Measurements from ENCODE around the gene CLDN9. TPM values are rescaled to one million over a fixed set of nuclear protein-coding genes. Genes with fewer than 3 reads are reported as not detected.

CLDN9 gene
- total and polyA plus RNA-seq, 2 experiments from 2014 or later, result 3.5 to 8.9 TPM

GRCh38 chr16:3032624-3033023, 19.9 kb downstream of the CLDN9 start:
- Histone ChIP-seq H3K9me3 (ENCODE audit: low read depth) (no peaks in the 10 kb centered on the region), H4K20me1 (ENCODE audit: insufficient read depth, poor library complexity, severe bottlenecking) (no peaks in the 10 kb centered on the region), H3K27me3 (peaks cover 18% of the 10 kb centered on the region), H3K79me2 (no peaks in the 10 kb centered on the region), H3K4me1 (ENCODE audit: insufficient read depth) (peaks cover 4% of the 10 kb centered on the region), H3K36me3 (replicated peaks; ENCODE audit: insufficient read depth, low read depth) (no peaks in the 10 kb centered on the region), H3K4me2 (no peak overlapping the region), H3K4me3 (no peak overlapping the region), H3K9me2 (replicated peaks; ENCODE audit: insufficient read depth) (no peaks in the 10 kb centered on the region), H3K27ac (no peak overlapping the region), H2AFZ (no peak overlapping the region)
- 63% methylated on average over 7 of the region's 7 CpGs for WGBS (ENCODE audit: low lambda C conversion rate, missing lambda C conversion rate)
- TF ChIP-seq EZH2phosphoT487 (IDR thresholded peaks at IDR 0.05; ENCODE audit: low read depth, severe bottlenecking, unreplicated experiment) (no peak), EZH2 (IDR thresholded peaks at IDR 0.05; ENCODE audit: borderline replicate concordance) (no peak), CTCF (IDR thresholded peaks at IDR 0.05; ENCODE audit: poor library complexity) (no peak)
- no peak for DNase-seq (ENCODE audit: low spot score)

GRCh38 chr16:3035289-3035971, 22.7 kb downstream of the CLDN9 start:
- Histone ChIP-seq H3K27me3 (peaks cover 28% of the 10 kb centered on the region), H3K4me3 (no peak overlapping the region), H3K9me2 (replicated peaks; ENCODE audit: insufficient read depth) (no peaks in the 10 kb centered on the region), H3K4me2 (peak overlapping the region; percentile 90), H4K20me1 (ENCODE audit: insufficient read depth, poor library complexity, severe bottlenecking) (no peaks in the 10 kb centered on the region), H3K36me3 (replicated peaks; ENCODE audit: insufficient read depth, low read depth) (no peaks in the 10 kb centered on the region), H3K27ac (no peak overlapping the region), H3K9me3 (ENCODE audit: low read depth) (no peaks in the 10 kb centered on the region), H2AFZ (no peak overlapping the region), H3K79me2 (no peaks in the 10 kb centered on the region), H3K4me1 (ENCODE audit: insufficient read depth) (no peaks in the 10 kb centered on the region)
- no peak for TF ChIP-seq CTCF (IDR thresholded peaks at IDR 0.05; ENCODE audit: poor library complexity)
- TF ChIP-seq EZH2phosphoT487 (IDR thresholded peaks at IDR 0.05; ENCODE audit: low read depth, severe bottlenecking, unreplicated experiment), result no peak
- TF ChIP-seq EZH2 (IDR thresholded peaks at IDR 0.05; ENCODE audit: borderline replicate concordance), result no peak
- no peak for DNase-seq (ENCODE audit: low spot score)
- WGBS (ENCODE audit: low lambda C conversion rate, missing lambda C conversion rate), result 86% methylated on average over 19 of the region's 19 CpGs

- DNase-seq (ENCODE audit: low spot score), result peak; percentile 52
- Histone ChIP-seq H4K20me1 (ENCODE audit: insufficient read depth, poor library complexity, severe bottlenecking) (no peaks in the 10 kb centered on the region), H3K4me3 (peak overlapping the region; percentile 32), H3K79me2 (no peaks in the 10 kb centered on the region), H3K27me3 (peaks cover 33% of the 10 kb centered on the region), H3K4me1 (ENCODE audit: insufficient read depth) (no peaks in the 10 kb centered on the region), H3K9me3 (ENCODE audit: low read depth) (no peaks in the 10 kb centered on the region), H3K4me2 (peak overlapping the region; percentile 90), H3K27ac (no peak overlapping the region), H2AFZ (peak overlapping the region; percentile 63), H3K36me3 (replicated peaks; ENCODE audit: insufficient read depth, low read depth) (no peaks in the 10 kb centered on the region), H3K9me2 (replicated peaks; ENCODE audit: insufficient read depth) (no peaks in the 10 kb centered on the region)
- peak; percentile 20 for TF ChIP-seq EZH2phosphoT487 (IDR thresholded peaks at IDR 0.05; ENCODE audit: low read depth, severe bottlenecking, unreplicated experiment)
- TF ChIP-seq EZH2 (IDR thresholded peaks at IDR 0.05; ENCODE audit: borderline replicate concordance), result no peak
- TF ChIP-seq CTCF (IDR thresholded peaks at IDR 0.05; ENCODE audit: poor library complexity), result no peak
- WGBS (ENCODE audit: low lambda C conversion rate, missing lambda C conversion rate), result 21% methylated on average over 5 of the region's 40 CpGs
Observed at GRCh38 chr16:3035972-3036725, 23.4 kb downstream of the CLDN9 start.
